B cell (primary cell): ENCODE results near the gene COL16A1. TPM values are rescaled to one million over a fixed set of nuclear protein-coding genes. Genes with fewer than 3 reads are reported as not detected.

Experiments
- ATAC-seq: fragments of 200-7000 bp; cut with Tn5 transposase; one replicate; pipeline ENCODE4 v1.10.0; 2021; ENCODE audit warnings: low read depth, mild to moderate bottlenecking, moderate number of reproducible peaks, moderate library complexity
- CTCF ChIA-PET: fragments of 350-600 bp; sonication (Branson Sonifier 250); formaldehyde crosslinking; loops from one replicate; lab custom pipeline; 2021; ENCODE audit warnings: antibody characterized with exemption, inconsistent platforms; lab: Charles Lee
- POLR2A ChIA-PET: fragments of 350-600 bp; sonication (Branson Sonifier 250); formaldehyde crosslinking; loops from one replicate; lab custom pipeline; 2021; ENCODE audit warnings: antibody characterized with exemption; lab: Charles Lee
- DNase-seq: peaks from one replicate; pipeline ENCODE4 v3.0.0; 2013
- H2AFZ ChIP-seq: 2 replicates; pipeline ENCODE4 v1.6.1; 2012; ENCODE audit warnings: mild to moderate bottlenecking, low read depth, low read length; ENCODE audit not compliant: insufficient read depth, poor library complexity, severe bottlenecking
- H3K27ac ChIP-seq, 2 donors: 1 replicate in 1 of 2; 2 replicates in 1 of 2; pipeline ENCODE4 v1.5.1; 2012 to 2013; ENCODE audit warnings: low read length in 2 of 2, mild to moderate bottlenecking in 2 of 2, moderate library complexity in 1 of 2
- H3K27me3 ChIP-seq, 4 experiments: fragments of 200-600 bp in 1 of 4; sonication (generic) in 1 of 4; replicated peaks in 1 of 4; 1 replicate in 2 of 4; 2 replicates in 2 of 4; pipeline versions ENCODE4 v1.6.1 to v1.7.0; 2013 to 2016; ENCODE audit warnings: low read length in 3 of 4, mild to moderate bottlenecking in 2 of 4, mixed read lengths in 1 of 4, moderate library complexity in 1 of 4; ENCODE audit not compliant: insufficient read depth in 4 of 4, control insufficient read depth in 3 of 4; ENCODE audit errors: control extremely low read depth in 1 of 4
- H3K36me3 ChIP-seq, 2 experiments: replicated peaks in 1 of 2; 1 replicate in 1 of 2; 2 replicates in 1 of 2; pipeline versions ENCODE4 v1.6.1 to v1.7.1; 2013; ENCODE audit warnings: low read length in 1 of 2; ENCODE audit not compliant: insufficient read depth in 2 of 2, control insufficient read depth in 1 of 2; ENCODE audit errors: control extremely low read depth in 1 of 2, extremely low read depth in 1 of 2
- H3K4me1 ChIP-seq, 2 donors: fragments of 200-600 bp in 1 of 2; sonication (generic) in 1 of 2; 1 replicate in 1 of 2; 2 replicates in 1 of 2; pipeline versions ENCODE4 v1.5.1 to v1.6.1; 2013 to 2017; ENCODE audit warnings: low read length in 2 of 2; ENCODE audit not compliant: control insufficient read depth in 2 of 2, insufficient read depth in 2 of 2
- H3K4me2 ChIP-seq: replicated peaks from 2 replicates; pipeline ENCODE3; 2012; ENCODE audit warnings: mild to moderate bottlenecking, low read depth, low read length; ENCODE audit not compliant: poor library complexity, severe bottlenecking
- H3K4me3 ChIP-seq, 5 experiments: fragments of 200-600 bp in 1 of 5; sonication (generic) in 1 of 5; 1 replicate in 3 of 5; 2 replicates in 2 of 5; pipeline versions ENCODE4 v1.5.1 to v1.7.0; 2011 to 2016; ENCODE audit warnings: low read length in 4 of 5, mild to moderate bottlenecking in 4 of 5, low read depth in 2 of 5, control low read depth in 1 of 5, moderate library complexity in 1 of 5; ENCODE audit not compliant: insufficient read depth in 1 of 5; ENCODE audit errors: control extremely low read depth in 1 of 5, extremely low read depth in 1 of 5
- H3K79me2 ChIP-seq: fragments of 200-600 bp; sonication (generic); one replicate; pipeline ENCODE4 v1.6.0; 2016; ENCODE audit warnings: low read length; ENCODE audit not compliant: control insufficient read depth, insufficient read depth
- H3K9ac ChIP-seq: fragments of 200-600 bp; sonication (generic); 2 replicates; pipeline ENCODE4 v1.6.1; 2017; ENCODE audit warnings: mild to moderate bottlenecking, low read length, moderate library complexity
- H3K9me3 ChIP-seq, 3 donors: one replicate each; pipeline versions ENCODE4 v1.6.1 to v1.7.1; 2013; ENCODE audit warnings: low read length in 2 of 3; ENCODE audit not compliant: control insufficient read depth in 2 of 3, insufficient read depth in 1 of 3; ENCODE audit errors: control extremely low read depth in 1 of 3
- H4K20me1 ChIP-seq: 2 replicates; pipeline ENCODE4 v1.6.0; 2012; ENCODE audit warnings: mild to moderate bottlenecking, low read length; ENCODE audit not compliant: insufficient read depth, control insufficient read depth, poor library complexity, severe bottlenecking
- H3K27ac Mint-ChIP-seq: one replicate; pipeline ENCODE4 v1.8.0; 2021; ENCODE audit warnings: mixed read lengths
- H3K27me3 Mint-ChIP-seq: one replicate; pipeline ENCODE4 v1.8.0; 2021; ENCODE audit warnings: mixed read lengths
- H3K4me1 Mint-ChIP-seq: one replicate; pipeline ENCODE4 v1.8.0; 2021; ENCODE audit warnings: mixed read lengths
- H3K4me3 Mint-ChIP-seq: one replicate; pipeline ENCODE4 v1.8.0; 2021; ENCODE audit warnings: mixed read lengths
- H3K9me3 Mint-ChIP-seq: one replicate; pipeline ENCODE4 v1.8.0; 2022; ENCODE audit warnings: mixed read lengths; ENCODE audit not compliant: insufficient read depth
- EZH2 ChIP-seq: IDR thresholded peaks from 2 replicates; pipeline ENCODE4 v1.6.1; 2012; ENCODE audit warnings: borderline replicate concordance, low read depth, mild to moderate bottlenecking, moderate library complexity, low read length; ENCODE audit not compliant: insufficient read depth, poor library complexity, severe bottlenecking
- WGBS: methylation state at CpG from one replicate; pipeline ENCODE4 v1.1.5; 2013; ENCODE audit warnings: missing lambda C conversion rate; ENCODE audit not compliant: insufficient coverage; 5-methylcytosine and 5-hydroxymethylcytosine counted together
- intact Hi-C: fragments of 100-400 bp; cut with micrococcal nuclease; formaldehyde crosslinking; loops from one replicate; pipeline ENCODE4 v1.10.0; 2022
- polyA plus RNA-seq: library from polyadenylated mRNA; depleted of rRNA; stranded (reverse); fragments of >200 nt; gene quantifications from 2 replicates; pipeline ENCODE4 v1.2.3, GENCODE V29; 2012
- total RNA-seq, 2 donors: library from RNA; stranded (reverse); fragments of 120-200 nt in 1 of 2; gene quantifications; 1 replicate in 1 of 2; 2 replicates in 1 of 2; pipeline versions ENCODE4 v1.2.3 to v1.2.4, GENCODE V29; 2013 to 2022
- TF ChIP-seq, protein P1 (sequence below): fragments of 200-600 bp; IDR thresholded peaks from one replicate; pipeline ENCODE4 v1.8.0; 2022; ENCODE audit warnings: antibody characterized with exemption, mild to moderate bottlenecking

Gene COL16A1
- total and polyA plus RNA-seq, 2 donors (not counting 1 experiment from before 2014, with no cell fraction given): 0.07 TPM; not detected in 1

- H3K4me1 Mint-ChIP-seq: peaks cover 10% of the 10 kb centered on the region
- no peak overlapping the region for H3K27ac ChIP-seq
- H3K4me1 ChIP-seq: peaks cover 10 to 12% of the 10 kb centered on the region in 2 donors
- no peak overlapping the region for H2AFZ ChIP-seq
- no peaks in the 10 kb centered on the region for H3K9me3 ChIP-seq
- H3K9ac ChIP-seq: no peak overlapping the region
- TF ChIP-seq EZH2: no peak
- TF ChIP-seq, protein P1, sequence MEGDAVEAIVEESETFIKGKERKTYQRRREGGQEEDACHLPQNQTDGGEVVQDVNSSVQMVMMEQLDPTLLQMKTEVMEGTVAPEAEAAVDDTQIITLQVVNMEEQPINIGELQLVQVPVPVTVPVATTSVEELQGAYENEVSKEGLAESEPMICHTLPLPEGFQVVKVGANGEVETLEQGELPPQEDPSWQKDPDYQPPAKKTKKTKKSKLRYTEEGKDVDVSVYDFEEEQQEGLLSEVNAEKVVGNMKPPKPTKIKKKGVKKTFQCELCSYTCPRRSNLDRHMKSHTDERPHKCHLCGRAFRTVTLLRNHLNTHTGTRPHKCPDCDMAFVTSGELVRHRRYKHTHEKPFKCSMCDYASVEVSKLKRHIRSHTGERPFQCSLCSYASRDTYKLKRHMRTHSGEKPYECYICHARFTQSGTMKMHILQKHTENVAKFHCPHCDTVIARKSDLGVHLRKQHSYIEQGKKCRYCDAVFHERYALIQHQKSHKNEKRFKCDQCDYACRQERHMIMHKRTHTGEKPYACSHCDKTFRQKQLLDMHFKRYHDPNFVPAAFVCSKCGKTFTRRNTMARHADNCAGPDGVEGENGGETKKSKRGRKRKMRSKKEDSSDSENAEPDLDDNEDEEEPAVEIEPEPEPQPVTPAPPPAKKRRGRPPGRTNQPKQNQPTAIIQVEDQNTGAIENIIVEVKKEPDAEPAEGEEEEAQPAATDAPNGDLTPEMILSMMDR: no peak
- CTCF ChIA-PET: interaction anchor here (2.4 kb wide), 1 partner anchor 9 kb away, joined by 7 read pairs; no protein-coding TSS in a partner anchor
- no peaks in the 10 kb centered on the region for H4K20me1 ChIP-seq
- H3K79me2 ChIP-seq: no peaks in the 10 kb centered on the region
- H3K27ac Mint-ChIP-seq: no peak overlapping the region
- peaks cover 47% of the 10 kb centered on the region for H3K27me3 Mint-ChIP-seq
- no peak overlapping the region for H3K4me2 ChIP-seq
- POLR2A ChIA-PET: no interaction called here
- intact Hi-C loops: no loop called here
- no peak overlapping the region for H3K4me3 Mint-ChIP-seq
- WGBS: 91% methylated on average over 7 of the region's 9 CpGs
- H3K27me3 ChIP-seq: peaks cover 0 to 30% (median 9%) of the 10 kb centered on the region in 4 experiments
- no peak for DNase-seq
- ATAC-seq: no peak
- no peaks in the 10 kb centered on the region for H3K9me3 Mint-ChIP-seq
- H3K4me3 ChIP-seq: no peak overlapping the region
- no peaks in the 10 kb centered on the region for H3K36me3 ChIP-seq
These were observed 30.4 kb downstream of the COL16A1 start for GRCh38 chr1:31673433-31673832.

- 93% methylated on average over 8 of the region's 13 CpGs for WGBS
- Histone ChIP-seq H3K4me1 (peaks cover 10 to 12% of the 10 kb centered on the region in 2 donors), H3K36me3 (no peaks in the 10 kb centered on the region), H3K9ac (no peak overlapping the region), H3K79me2 (no peaks in the 10 kb centered on the region), H3K4me2 (no peak overlapping the region), H3K27ac (no peak overlapping the region), H2AFZ (no peak overlapping the region), H3K4me3 (no peak overlapping the region), H4K20me1 (no peaks in the 10 kb centered on the region), H3K9me3 (no peaks in the 10 kb centered on the region), H3K27me3 (peaks cover 0 to 30% (median 9%) of the 10 kb centered on the region in 4 experiments)
- H3K4me1 Mint-ChIP-seq: peaks cover 10% of the 10 kb centered on the region
- no peaks in the 10 kb centered on the region for H3K9me3 Mint-ChIP-seq
- TF ChIP-seq, protein P1: no peak
- TF ChIP-seq EZH2: no peak
- no peak overlapping the region for H3K4me3 Mint-ChIP-seq
- POLR2A ChIA-PET: no interaction called here
- no peak overlapping the region for H3K27ac Mint-ChIP-seq
- ATAC-seq (no peak), DNase-seq (no peak)
- intact Hi-C loops: no loop called here
- CTCF ChIA-PET: interaction anchor here (2.4 kb wide), 1 partner anchor 8 kb away, joined by 7 read pairs; no protein-coding TSS in a partner anchor
- peaks cover 47% of the 10 kb centered on the region for H3K27me3 Mint-ChIP-seq
These were observed 30.8 kb downstream of the COL16A1 start for GRCh38 chr1:31672986-31673385.
